Measurements from ENCODE around the gene GPR85. TPM values are rescaled to one million over a fixed set of nuclear protein-coding genes. Genes with fewer than 3 reads are reported as not detected.

GPR85 gene
- total RNA-seq, 2 donors from 2014 or later = 0.13 TPM; not detected in 1

- Histone ChIP-seq H3K36me3 (ENCODE audit: control insufficient read depth, insufficient read depth, low read length) (no peaks in the 10 kb centered on the region), H3K4me3 (ENCODE audit: low read length) (no peak overlapping the region), H3K27me3 (ENCODE audit: control insufficient read depth, insufficient read depth, low read length, poor library complexity, severe bottlenecking) (no peaks in the 10 kb centered on the region), H3K9me3 (ENCODE audit: control insufficient read depth, low read length) (no peaks in the 10 kb centered on the region), H3K9ac (ENCODE audit: extremely low read depth, low read length, poor library complexity, severe bottlenecking) (no peak overlapping the region), H3K4me1 (ENCODE audit: control insufficient read depth, insufficient read depth, low read length) (no peaks in the 10 kb centered on the region), H3K27ac (ENCODE audit: low read depth, low read length) (no peak overlapping the region)
- peaks cover 2% of the 10 kb centered on the region for H3K4me1 Mint-ChIP-seq
- no peak for TF ChIP-seq CTCF (conservative IDR thresholded peaks at IDR 0.05)
- H3K9me3 Mint-ChIP-seq = peaks cover 3% of the 10 kb centered on the region
- H3K27ac Mint-ChIP-seq = no peak overlapping the region
- H3K4me3 Mint-ChIP-seq = no peak overlapping the region
- no peak for DNase-seq
- peaks cover 13% of the 10 kb centered on the region for H3K27me3 Mint-ChIP-seq (ENCODE audit: insufficient read depth)
- H3K36me3 Mint-ChIP-seq (ENCODE audit: low read depth) = no peaks in the 10 kb centered on the region
Measured at GRCh38 chr7:113040849-113041248, 45.8 kb downstream of the GPR85 start.

GRCh38 chr7:113033959-113034358, 52.7 kb downstream of the GPR85 start:
- no peak for DNase-seq
- Histone ChIP-seq H3K36me3 (ENCODE audit: control insufficient read depth, insufficient read depth, low read length) (no peaks in the 10 kb centered on the region), H3K4me1 (ENCODE audit: control insufficient read depth, insufficient read depth, low read length) (no peaks in the 10 kb centered on the region), H3K27ac (ENCODE audit: low read depth, low read length) (no peak overlapping the region), H3K4me3 (ENCODE audit: low read length) (no peak overlapping the region), H3K27me3 (ENCODE audit: control insufficient read depth, insufficient read depth, low read length, poor library complexity, severe bottlenecking) (no peaks in the 10 kb centered on the region), H3K9ac (ENCODE audit: extremely low read depth, low read length, poor library complexity, severe bottlenecking) (no peak overlapping the region), H3K9me3 (ENCODE audit: control insufficient read depth, low read length) (no peaks in the 10 kb centered on the region)
- no peak overlapping the region for H3K27ac Mint-ChIP-seq
- H3K9me3 Mint-ChIP-seq = peaks cover 3% of the 10 kb centered on the region
- H3K4me1 Mint-ChIP-seq = peaks cover 4% of the 10 kb centered on the region
- 86% methylated on average over 2 of the region's 2 CpGs; no CpG with 5 or more reads in 1 of the 2 experiments for WGBS, 2 experiments (ENCODE audit: insufficient coverage in 1 of 2, insufficient read length in 1 of 2)
- peaks cover 2% of the 10 kb centered on the region for H3K27me3 Mint-ChIP-seq (ENCODE audit: insufficient read depth)
- no peak overlapping the region for H3K4me3 Mint-ChIP-seq
- TF ChIP-seq CTCF (conservative IDR thresholded peaks at IDR 0.05) = no peak
- no peaks in the 10 kb centered on the region for H3K36me3 Mint-ChIP-seq (ENCODE audit: low read depth)

Other genes with a start within 250 kb of the GPR85 start
- gene SMIM30, start 31.7 kb upstream of the GPR85 start, total RNA-seq = 10 to 100 TPM; 36.2 to 45.8 TPM